ENCODE measurements around the gene SCLY. TPM values are rescaled to one million over a fixed set of nuclear protein-coding genes. Genes with fewer than 3 reads are reported as not detected.

SCLY gene
- total RNA-seq, 1 donor from 2014 or later, result 21.5 TPM

DNA sequence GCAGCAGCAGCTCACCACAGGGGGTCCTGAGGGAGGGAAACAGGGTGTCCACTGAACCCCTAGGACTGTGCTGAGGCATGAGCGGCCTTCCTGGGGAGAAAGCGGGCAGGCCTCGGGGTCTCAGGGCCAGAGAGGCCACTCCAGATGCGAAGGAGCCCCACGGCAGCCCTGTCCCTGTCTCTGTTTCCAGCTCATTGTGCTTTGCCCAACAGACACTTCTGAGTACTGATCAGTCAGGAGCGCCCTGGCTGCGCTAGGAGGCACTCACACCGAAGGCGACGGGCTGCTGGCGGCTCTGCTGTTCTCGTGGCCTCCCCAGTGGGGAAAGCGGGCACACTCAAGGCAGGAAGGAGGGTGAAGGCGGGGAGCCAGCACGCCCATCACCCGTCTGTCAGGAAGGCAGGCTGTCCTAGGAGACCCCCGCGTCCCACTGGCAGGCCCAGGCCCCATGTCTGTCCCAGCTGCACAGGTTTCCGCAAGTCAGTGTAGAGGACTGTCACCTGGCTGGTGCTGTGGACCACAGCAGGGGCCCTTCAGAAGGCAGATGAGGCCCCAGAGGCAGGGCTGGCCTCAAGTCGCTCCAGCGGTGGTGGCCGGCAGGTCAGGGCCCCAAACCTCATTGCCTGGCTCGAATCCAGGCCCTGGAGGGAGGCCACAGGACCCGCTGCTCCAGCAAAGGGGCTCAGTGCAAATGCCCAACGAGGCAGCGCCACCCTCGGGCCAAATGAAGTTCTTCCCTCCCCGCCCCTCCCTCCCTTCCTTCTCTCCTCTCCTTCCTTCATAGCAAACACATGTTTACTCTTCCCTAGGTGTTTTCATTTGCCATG is 46.1 kb downstream of the SCLY start:
- H3K9me3 Mint-ChIP-seq, result peaks cover 5% of the 10 kb centered on the region
- H3K4me1 Mint-ChIP-seq, result peaks cover 2% of the 10 kb centered on the region
- no peak overlapping the region for H3K4me3 Mint-ChIP-seq
- no peak overlapping the region for H3K27ac Mint-ChIP-seq
- TF ChIP-seq, protein P1, sequence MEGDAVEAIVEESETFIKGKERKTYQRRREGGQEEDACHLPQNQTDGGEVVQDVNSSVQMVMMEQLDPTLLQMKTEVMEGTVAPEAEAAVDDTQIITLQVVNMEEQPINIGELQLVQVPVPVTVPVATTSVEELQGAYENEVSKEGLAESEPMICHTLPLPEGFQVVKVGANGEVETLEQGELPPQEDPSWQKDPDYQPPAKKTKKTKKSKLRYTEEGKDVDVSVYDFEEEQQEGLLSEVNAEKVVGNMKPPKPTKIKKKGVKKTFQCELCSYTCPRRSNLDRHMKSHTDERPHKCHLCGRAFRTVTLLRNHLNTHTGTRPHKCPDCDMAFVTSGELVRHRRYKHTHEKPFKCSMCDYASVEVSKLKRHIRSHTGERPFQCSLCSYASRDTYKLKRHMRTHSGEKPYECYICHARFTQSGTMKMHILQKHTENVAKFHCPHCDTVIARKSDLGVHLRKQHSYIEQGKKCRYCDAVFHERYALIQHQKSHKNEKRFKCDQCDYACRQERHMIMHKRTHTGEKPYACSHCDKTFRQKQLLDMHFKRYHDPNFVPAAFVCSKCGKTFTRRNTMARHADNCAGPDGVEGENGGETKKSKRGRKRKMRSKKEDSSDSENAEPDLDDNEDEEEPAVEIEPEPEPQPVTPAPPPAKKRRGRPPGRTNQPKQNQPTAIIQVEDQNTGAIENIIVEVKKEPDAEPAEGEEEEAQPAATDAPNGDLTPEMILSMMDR (IDR thresholded peaks at IDR 0.05; ENCODE audit: unreplicated experiment), result no peak
- H3K27me3 Mint-ChIP-seq (ENCODE audit: low read depth), result no peaks in the 10 kb centered on the region
- H3K36me3 Mint-ChIP-seq, result no peaks in the 10 kb centered on the region
- DNase-seq (ENCODE audit: low spot score in 2 of 2, unreplicated experiment in 2 of 2), result peak in 1 of 2 experiments; percentile 38

DNA sequence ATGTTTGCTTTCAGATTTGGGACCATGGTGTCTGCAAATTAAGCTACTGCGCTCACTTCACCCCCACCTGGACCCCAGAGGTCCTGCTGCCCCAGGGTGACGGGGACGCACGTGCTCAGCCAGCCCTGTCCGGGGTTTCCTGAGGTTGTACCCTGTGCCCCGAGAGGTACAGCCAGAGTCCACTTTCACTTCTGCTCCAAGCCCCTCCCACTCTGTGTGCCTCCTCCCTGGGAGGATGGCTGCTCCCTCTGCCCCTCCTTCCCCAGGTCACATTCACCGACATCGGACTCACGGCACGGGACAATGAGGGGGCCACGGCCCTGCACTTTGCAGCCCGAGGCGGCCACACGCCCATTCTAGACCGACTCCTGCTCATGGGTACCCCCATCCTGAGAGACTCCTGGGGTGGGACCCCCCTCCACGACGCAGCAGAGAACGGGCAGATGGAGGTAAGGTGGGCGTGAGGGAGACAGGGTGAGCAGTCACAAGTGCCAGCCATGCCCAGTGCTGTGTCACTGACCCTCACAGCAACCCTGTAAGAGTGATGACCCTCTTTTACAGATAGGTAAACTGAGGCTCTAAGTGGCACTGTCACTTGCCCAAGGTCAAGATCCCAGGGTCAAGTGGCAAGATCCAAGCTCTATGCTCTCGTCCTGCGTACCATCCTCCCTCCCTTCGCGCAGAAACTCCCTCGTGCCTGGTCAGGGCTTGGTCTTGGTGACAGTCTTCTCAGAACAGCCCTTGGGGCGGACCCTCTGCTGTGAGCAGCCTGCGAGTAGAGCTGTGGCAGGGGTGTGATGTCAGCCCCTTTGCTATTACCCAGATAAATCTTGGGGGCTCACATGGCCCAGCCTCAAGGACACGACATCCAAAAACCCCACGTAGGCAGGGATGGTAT is 47.0 kb downstream of the SCLY start:
- TF ChIP-seq, protein P1 (IDR thresholded peaks at IDR 0.05; ENCODE audit: unreplicated experiment), result no peak
- peak in 1 of 2 experiments; percentile 36 for DNase-seq (ENCODE audit: low spot score in 2 of 2, unreplicated experiment in 2 of 2)
- H3K4me3 Mint-ChIP-seq, result no peak overlapping the region
- H3K4me1 Mint-ChIP-seq, result peaks cover 2% of the 10 kb centered on the region
- H3K27me3 Mint-ChIP-seq (ENCODE audit: low read depth), result no peaks in the 10 kb centered on the region
- peaks cover 11% of the 10 kb centered on the region for H3K9me3 Mint-ChIP-seq
- H3K36me3 Mint-ChIP-seq, result no peaks in the 10 kb centered on the region
- no peak overlapping the region for H3K27ac Mint-ChIP-seq

DNA sequence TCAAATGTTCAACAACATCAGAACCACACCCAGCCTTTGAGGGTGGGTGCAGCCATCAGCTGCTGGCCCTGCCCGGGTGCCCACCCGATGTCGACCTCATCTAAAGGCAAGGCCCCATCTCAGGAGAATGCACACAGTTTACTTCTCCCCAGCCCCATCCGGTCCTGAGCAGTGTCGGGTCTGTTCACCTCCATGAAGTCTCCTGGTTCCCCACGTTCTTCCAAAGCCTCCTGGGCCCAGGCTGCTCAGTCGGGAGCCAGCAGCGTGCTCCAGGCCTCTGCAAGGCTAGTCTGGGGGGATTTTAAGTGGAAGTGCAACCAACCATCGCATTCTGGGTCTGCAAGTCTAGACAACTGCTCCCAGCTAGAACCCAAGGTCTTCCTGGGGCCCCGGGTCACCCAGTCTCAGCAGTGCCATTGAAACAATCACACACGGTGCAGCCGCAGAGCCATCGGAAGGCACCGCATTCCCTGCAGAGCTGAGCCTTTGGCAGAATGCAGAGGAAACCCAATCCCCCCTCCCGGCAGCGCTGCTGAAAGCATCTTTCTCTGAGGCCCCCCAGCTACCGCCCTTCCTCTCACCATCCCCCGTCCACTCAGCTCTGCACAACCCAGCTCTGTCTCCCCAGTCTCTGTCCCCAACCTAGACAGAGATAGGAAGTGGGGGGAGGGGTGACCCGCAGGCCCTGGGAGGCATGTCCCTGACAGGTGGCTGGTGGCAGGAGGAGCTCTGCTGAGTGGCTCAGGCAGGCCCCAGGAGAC is 47.8 kb downstream of the SCLY start:
- Mint-ChIP-seq H3K4me3 (no peak overlapping the region), H3K4me1 (peaks cover 2% of the 10 kb centered on the region), H3K36me3 (no peaks in the 10 kb centered on the region), H3K27me3 (ENCODE audit: low read depth) (no peaks in the 10 kb centered on the region), H3K9me3 (peaks cover 18% of the 10 kb centered on the region), H3K27ac (no peak overlapping the region)
- TF ChIP-seq, protein P1 (IDR thresholded peaks at IDR 0.05; ENCODE audit: unreplicated experiment), result no peak
- peak in 1 of 2 experiments; percentile 17 for DNase-seq (ENCODE audit: low spot score in 2 of 2, unreplicated experiment in 2 of 2)

DNA sequence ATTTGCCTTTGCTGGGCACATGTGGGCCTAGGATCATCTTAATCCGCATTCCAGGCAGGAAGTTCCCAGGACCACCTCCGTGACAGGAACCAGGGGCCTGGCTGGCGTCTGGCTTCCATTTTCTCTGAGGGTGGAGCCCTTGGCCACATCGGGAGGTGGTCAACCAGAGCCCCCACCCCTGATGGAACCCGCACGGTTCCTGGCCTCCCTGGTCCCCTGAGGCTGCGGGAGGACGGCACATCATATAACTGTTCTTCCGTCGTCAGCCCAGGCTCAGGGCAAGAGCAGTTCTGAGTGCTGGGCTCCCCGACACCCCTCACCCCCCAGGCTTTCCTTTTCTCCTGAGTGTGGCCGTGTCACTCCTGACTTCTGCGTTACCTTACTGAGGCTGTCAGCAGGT is 52.8 kb downstream of the SCLY start:
- TF ChIP-seq, protein P1 (IDR thresholded peaks at IDR 0.05; ENCODE audit: unreplicated experiment), result no peak
- DNase-seq (ENCODE audit: low spot score in 2 of 2, unreplicated experiment in 2 of 2), result no peak
- no peak overlapping the region for H3K27ac Mint-ChIP-seq
- peaks cover 16% of the 10 kb centered on the region for H3K27me3 Mint-ChIP-seq (ENCODE audit: low read depth)
- no peak overlapping the region for H3K4me3 Mint-ChIP-seq
- peaks cover 18% of the 10 kb centered on the region for H3K9me3 Mint-ChIP-seq
- H3K36me3 Mint-ChIP-seq, result no peaks in the 10 kb centered on the region
- peaks cover 2% of the 10 kb centered on the region for H3K4me1 Mint-ChIP-seq

DNA sequence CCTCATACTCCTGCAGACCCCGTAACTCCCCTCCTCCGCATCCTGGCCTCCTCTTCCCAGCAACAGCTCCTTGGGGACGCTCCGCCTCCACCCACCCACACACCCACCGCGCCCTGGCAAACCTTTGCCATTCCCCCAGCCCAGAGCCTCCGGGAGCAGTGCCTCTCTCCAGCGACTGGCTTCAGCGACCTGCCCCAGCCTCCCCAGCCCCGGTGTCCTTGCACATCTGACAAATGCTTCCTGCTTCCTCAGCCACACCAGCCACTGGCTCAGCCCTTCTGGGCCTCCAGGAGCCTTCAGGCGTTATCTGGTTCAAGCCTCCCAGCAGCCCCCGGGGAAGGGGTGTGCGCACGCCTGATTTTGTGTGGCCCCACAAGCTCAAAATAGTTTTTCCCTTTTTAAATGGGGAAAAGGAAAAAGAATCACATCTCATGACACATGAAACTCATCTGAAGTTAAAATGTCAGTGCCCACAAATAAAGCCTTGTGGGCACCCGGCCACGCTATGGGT is 53.6 kb downstream of the SCLY start:
- Mint-ChIP-seq H3K36me3 (no peaks in the 10 kb centered on the region), H3K27me3 (ENCODE audit: low read depth) (peaks cover 22% of the 10 kb centered on the region), H3K27ac (no peak overlapping the region), H3K4me1 (no peaks in the 10 kb centered on the region), H3K9me3 (peaks cover 18% of the 10 kb centered on the region), H3K4me3 (no peak overlapping the region)
- TF ChIP-seq, protein P1 (IDR thresholded peaks at IDR 0.05; ENCODE audit: unreplicated experiment), result no peak
- DNase-seq (ENCODE audit: low spot score in 2 of 2, unreplicated experiment in 2 of 2), result no peak

Data from mesothelial cell of epicardium (in vitro differentiated cells).